PC-9 (cell line): ENCODE measurements around the gene AHRR. TPM values are rescaled to one million over a fixed set of nuclear protein-coding genes. Genes with fewer than 3 reads are reported as not detected.

ENCODE experiments used
- BruUV-seq: library from RNA; stranded (reverse); fragments of 400-500 nt; replicated peaks from 2 replicates; lab custom pipeline; 2021; lab: Mats Ljungman, UMichigan
- CTCF ChIA-PET: fragments of 300-600 bp; sonication (Branson Sonifier 250); formaldehyde crosslinking; loops from one replicate; lab custom pipeline; 2022; ENCODE audit warnings: antibody characterized with exemption; lab: Charles Lee
- POLR2A ChIA-PET: fragments of 300-600 bp; sonication (Branson Sonifier 250); formaldehyde crosslinking; loops from one replicate; lab custom pipeline; 2022; ENCODE audit warnings: antibody characterized with exemption; ENCODE audit not compliant: unreplicated experiment; lab: Charles Lee
- DNase-seq, 2 experiments: peaks; one replicate each; pipeline versions ENCODE4 v3.0.0 to v3.0.0-alpha.2; 2015 to 2022; ENCODE audit warnings: mixed read lengths in 1 of 2
- H2AFZ ChIP-seq: fragments of 200-600 bp; sonication (generic); 2 replicates; pipeline ENCODE4 v1.8.1; 2017; ENCODE audit warnings: antibody characterized with exemption
- H3F3A ChIP-seq: fragments of 200-600 bp; sonication (generic); 2 replicates; pipeline ENCODE4 v1.8.1; 2017; ENCODE audit warnings: antibody characterized with exemption, mild to moderate bottlenecking, low read depth; ENCODE audit not compliant: insufficient read depth
- H3K27ac ChIP-seq: fragments of 200-600 bp; sonication (generic); 2 replicates; pipeline ENCODE4 v1.6.1; 2016; ENCODE audit warnings: mixed run types
- H3K27me3 ChIP-seq: fragments of 200-600 bp; sonication (generic); 2 replicates; pipeline ENCODE4 v1.6.1; 2016; ENCODE audit warnings: low read depth, mixed run types; ENCODE audit not compliant: insufficient read depth
- H3K36me3 ChIP-seq: fragments of 200-600 bp; sonication (generic); 2 replicates; pipeline ENCODE4 v1.6.1; 2016; ENCODE audit warnings: low read depth, mixed run types
- H3K4me1 ChIP-seq: fragments of 200-600 bp; sonication (generic); replicated peaks from 2 replicates; pipeline ENCODE4 v1.6.1; 2016; ENCODE audit warnings: mixed run types; ENCODE audit not compliant: insufficient read depth
- H3K4me2 ChIP-seq: fragments of 200-600 bp; sonication (generic); 2 replicates; pipeline ENCODE4 v1.6.1; 2017; ENCODE audit warnings: mixed run types
- H3K4me3 ChIP-seq: fragments of 200-600 bp; sonication (generic); 2 replicates; pipeline ENCODE4 v1.6.1; 2016; ENCODE audit warnings: mixed run types
- H3K79me2 ChIP-seq: fragments of 200-600 bp; sonication (generic); 2 replicates; pipeline ENCODE4 v1.6.1; 2017; ENCODE audit warnings: low read depth, mixed run types
- H3K9me2 ChIP-seq: fragments of 200-600 bp; sonication (generic); 2 replicates; pipeline ENCODE4 v1.8.1; 2017; ENCODE audit warnings: mild to moderate bottlenecking; ENCODE audit not compliant: insufficient read depth
- H3K9me3 ChIP-seq: fragments of 200-600 bp; sonication (generic); 2 replicates; pipeline ENCODE4 v1.8.1; 2016; ENCODE audit warnings: low read depth; ENCODE audit not compliant: insufficient read depth
- H4K20me1 ChIP-seq: fragments of 200-600 bp; sonication (generic); 2 replicates; pipeline ENCODE4 v1.8.1; 2017; ENCODE audit not compliant: insufficient read depth
- EZH2 ChIP-seq: fragments of 200-600 bp; sonication (generic); IDR thresholded peaks from 2 replicates; pipeline ENCODE4 v1.8.0; 2017; ENCODE audit warnings: antibody characterized with exemption, low read depth
- intact Hi-C: fragments of 100-400 bp; cut with micrococcal nuclease; formaldehyde crosslinking; loops from one replicate; pipeline ENCODE4 v1.10.0; 2022; ENCODE audit not compliant: unreplicated experiment
- total RNA-seq: library from RNA; stranded (reverse); gene quantifications from 2 replicates; pipeline ENCODE4 v1.2.3, GENCODE V29; 2021
- TF ChIP-seq, protein P1 (sequence below): fragments of 200-600 bp; sonication (generic); conservative IDR thresholded peaks from 2 replicates; pipeline ENCODE4 v1.6.1; 2017; ENCODE audit warnings: mixed run types, antibody characterized with exemption, mild to moderate bottlenecking, moderate library complexity

AHRR gene
- total RNA-seq, 1 experiment from 2014 or later = 7.2 TPM

DNA sequence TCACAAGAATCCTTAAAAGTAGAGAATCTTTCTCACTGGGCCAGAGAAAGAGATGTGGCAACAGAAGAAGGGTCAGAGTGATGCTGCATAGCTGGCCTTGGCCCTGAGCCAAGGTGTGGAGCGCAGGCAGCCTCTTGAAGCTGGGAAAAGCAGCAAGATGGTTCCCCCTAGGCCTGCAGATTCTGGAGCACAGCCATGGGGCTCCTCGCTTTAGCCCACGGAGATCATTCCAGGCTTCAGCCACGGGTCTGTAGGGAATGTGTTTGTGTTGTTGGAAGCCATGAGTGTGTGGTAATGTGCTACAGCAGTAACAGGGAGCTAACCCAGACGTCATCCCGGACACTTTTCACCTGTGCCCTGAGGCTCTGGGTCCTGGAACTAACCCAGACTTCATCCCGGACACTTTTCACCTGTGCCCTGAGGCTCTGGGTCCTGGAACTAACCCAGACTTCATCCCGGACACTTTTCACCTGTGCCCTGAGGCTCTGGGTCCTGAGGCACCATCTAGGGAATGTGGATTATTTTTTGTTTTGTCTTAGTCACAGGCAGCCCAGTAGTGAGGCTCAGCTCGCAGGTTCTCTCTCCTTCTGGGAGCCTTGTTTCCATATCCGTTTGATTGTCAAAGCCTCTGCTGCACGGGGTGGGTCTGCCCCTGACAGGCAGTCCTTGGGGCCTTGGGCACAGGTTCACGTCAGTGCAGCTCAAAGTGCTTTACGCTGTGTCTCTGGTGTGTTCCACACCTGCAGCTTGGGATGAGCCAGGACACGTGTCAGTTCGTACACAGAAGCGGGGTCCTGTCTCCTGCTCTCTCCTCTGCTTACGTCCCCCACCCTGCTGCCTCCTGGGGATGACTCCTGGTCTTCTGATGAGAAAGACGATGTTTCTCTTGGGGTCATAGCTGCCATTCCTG is 65.2 kb downstream of the AHRR start:
- Histone ChIP-seq H3K79me2 (no peaks in the 10 kb centered on the region), H3K4me3 (no peak overlapping the region), H2AFZ (no peak overlapping the region), H3K36me3 (no peaks in the 10 kb centered on the region), H3F3A (peaks cover 15% of the 10 kb centered on the region), H3K9me3 (peaks cover 9% of the 10 kb centered on the region; the same call in 1 of the 2 replicates), H3K4me2 (peak overlapping the region; percentile 41), H4K20me1 (peaks cover 33% of the 10 kb centered on the region), H3K4me1 (peaks cover 26% of the 10 kb centered on the region), H3K27me3 (no peaks in the 10 kb centered on the region), H3K27ac (no peak overlapping the region), H3K9me2 (no peaks in the 10 kb centered on the region)
- POLR2A ChIA-PET = interaction anchor here (0.6 kb wide), 1 partner anchor 28 kb away, joined by 4 read pairs; no protein-coding TSS in a partner anchor
- no TSS peak for BruUV-seq
- DNase-seq = peak; percentile 87 to 96
- TF ChIP-seq EZH2 = no peak
- TF ChIP-seq, protein P1, sequence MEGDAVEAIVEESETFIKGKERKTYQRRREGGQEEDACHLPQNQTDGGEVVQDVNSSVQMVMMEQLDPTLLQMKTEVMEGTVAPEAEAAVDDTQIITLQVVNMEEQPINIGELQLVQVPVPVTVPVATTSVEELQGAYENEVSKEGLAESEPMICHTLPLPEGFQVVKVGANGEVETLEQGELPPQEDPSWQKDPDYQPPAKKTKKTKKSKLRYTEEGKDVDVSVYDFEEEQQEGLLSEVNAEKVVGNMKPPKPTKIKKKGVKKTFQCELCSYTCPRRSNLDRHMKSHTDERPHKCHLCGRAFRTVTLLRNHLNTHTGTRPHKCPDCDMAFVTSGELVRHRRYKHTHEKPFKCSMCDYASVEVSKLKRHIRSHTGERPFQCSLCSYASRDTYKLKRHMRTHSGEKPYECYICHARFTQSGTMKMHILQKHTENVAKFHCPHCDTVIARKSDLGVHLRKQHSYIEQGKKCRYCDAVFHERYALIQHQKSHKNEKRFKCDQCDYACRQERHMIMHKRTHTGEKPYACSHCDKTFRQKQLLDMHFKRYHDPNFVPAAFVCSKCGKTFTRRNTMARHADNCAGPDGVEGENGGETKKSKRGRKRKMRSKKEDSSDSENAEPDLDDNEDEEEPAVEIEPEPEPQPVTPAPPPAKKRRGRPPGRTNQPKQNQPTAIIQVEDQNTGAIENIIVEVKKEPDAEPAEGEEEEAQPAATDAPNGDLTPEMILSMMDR = no peak
- intact Hi-C loops = loop anchor here (1.0 to 10.0 kb wide), 2 partner anchors 728 to 1169 kb away; partner anchors contain the start of gene SLC12A7
- CTCF ChIA-PET = interaction anchor here (0.5 to 1.1 kb wide), 5 partner anchors 27 to 650 kb away, joined by 3 to 4 read pairs (median 4); no protein-coding TSS in a partner anchor

DNA sequence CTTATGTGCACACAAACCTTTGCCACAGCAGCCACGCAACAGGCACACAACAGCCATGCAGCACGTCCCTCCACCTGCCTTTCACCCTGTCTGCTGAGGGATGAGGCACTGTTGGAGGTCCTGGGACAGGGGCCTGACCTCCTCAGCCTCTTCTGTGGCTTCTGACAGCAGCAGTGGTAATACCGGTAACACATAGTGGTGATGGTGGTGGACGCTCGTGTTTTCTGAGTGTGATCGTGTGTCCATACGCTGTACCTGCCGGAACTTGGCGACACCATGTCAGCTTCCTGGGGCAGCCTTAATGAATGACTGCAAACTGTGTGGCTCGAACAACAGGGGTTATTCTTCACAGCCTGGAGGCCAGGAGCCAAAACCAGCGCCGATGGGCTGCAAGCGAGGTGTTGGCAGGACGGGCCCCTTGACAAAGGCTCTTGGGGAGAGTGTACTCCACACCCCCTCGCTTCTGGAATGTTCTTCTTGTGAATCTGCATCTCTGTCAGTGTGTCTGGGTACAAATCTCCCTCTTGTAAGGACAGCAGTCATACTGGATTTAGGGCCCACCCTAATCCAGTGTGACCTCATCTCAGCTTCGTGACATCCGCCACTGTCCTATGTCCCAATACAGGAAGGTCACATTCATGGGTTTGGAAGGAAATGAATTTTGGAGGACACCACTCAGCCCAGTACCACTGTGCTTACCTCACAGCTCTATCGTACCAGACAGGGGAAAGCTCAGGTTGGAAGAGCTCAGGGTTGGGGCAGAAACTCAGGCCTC is 66.2 kb downstream of the AHRR start:
- no peak for DNase-seq
- no peak overlapping the region for H2AFZ ChIP-seq
- no TSS peak for BruUV-seq
- peaks cover 33% of the 10 kb centered on the region for H4K20me1 ChIP-seq
- no peaks in the 10 kb centered on the region for H3K36me3 ChIP-seq
- ChIA-PET POLR2A (interaction anchor here (0.6 kb wide), 1 partner anchor 199 kb away, joined by 3 read pairs; no protein-coding TSS in a partner anchor), CTCF (interaction anchor here (1.1 kb wide), 1 partner anchor 26 kb away, joined by 3 read pairs; no protein-coding TSS in a partner anchor)
- peaks cover 15% of the 10 kb centered on the region for H3F3A ChIP-seq
- no peak overlapping the region for H3K4me3 ChIP-seq
- peak overlapping the region; percentile 41; the same call in 1 of the 2 replicates for H3K4me2 ChIP-seq
- H3K27me3 ChIP-seq = no peaks in the 10 kb centered on the region
- peaks cover 9% of the 10 kb centered on the region; the same call in 1 of the 2 replicates for H3K9me3 ChIP-seq
- no peak overlapping the region for H3K27ac ChIP-seq
- H3K79me2 ChIP-seq = no peaks in the 10 kb centered on the region
- H3K9me2 ChIP-seq = no peaks in the 10 kb centered on the region
- intact Hi-C loops = loop anchor here (10.0 kb wide), 1 partner anchor 727 kb away; the partner anchor contains the start of gene SLC12A7
- H3K4me1 ChIP-seq = peaks cover 24% of the 10 kb centered on the region
- no peak for TF ChIP-seq EZH2
- TF ChIP-seq, protein P1 = no peak
